ENCODE data around the gene TPM4.
A peak's percentile ranks its signal among the peaks of the same experiment; 100 is the strongest.
"Not testable (repeated sequence)": the region's sequence is repeated elsewhere in the genome, so short reads cannot be mapped to it uniquely, and the experiment has no call there.

The TPM4 gene

DNA sequence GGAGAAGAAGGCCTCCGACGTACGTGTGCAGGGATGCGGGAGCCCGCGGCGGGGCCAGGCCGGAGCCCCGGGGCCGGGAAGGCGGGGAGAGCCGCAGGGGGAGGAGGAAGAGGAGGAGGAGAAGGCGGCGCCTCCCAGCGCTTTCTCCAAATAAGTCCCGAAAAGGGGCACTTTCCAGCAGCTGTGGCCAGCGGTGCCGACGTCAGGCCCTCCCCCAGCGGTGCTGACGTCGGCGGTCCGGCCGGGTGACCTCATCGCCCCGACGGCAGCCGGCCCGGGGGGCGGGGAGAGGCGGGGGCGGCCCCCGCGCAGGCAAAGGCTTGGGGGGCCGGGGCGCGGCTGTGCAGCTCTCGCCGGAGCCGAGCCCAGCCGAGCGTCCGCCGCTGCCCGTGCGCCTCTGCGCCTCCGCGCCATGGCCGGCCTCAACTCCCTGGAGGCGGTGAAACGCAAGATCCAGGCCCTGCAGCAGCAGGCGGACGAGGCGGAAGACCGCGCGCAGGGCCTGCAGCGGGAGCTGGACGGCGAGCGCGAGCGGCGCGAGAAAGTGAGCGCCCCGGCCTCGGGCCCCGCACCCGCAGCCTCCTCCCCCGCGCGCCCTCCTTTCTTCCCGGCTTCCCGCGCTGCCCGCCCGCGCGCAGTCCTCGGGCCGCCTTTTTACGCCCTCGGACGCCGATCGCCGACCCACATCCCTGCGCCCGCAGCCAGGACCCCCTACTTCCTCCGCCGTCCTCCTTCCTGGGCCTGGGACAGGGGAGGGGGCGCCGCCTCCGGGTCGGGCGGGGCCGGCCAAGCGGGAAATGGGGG lies at the start of gene TPM4:
TPM4 (plus strand) TSS at position 342 of the 804 bp plus-strand sequence; CDS start at position 413, 71 bp downstream.
- DNase-seq (ENCODE audit: low spot score) = no peak

DNA sequence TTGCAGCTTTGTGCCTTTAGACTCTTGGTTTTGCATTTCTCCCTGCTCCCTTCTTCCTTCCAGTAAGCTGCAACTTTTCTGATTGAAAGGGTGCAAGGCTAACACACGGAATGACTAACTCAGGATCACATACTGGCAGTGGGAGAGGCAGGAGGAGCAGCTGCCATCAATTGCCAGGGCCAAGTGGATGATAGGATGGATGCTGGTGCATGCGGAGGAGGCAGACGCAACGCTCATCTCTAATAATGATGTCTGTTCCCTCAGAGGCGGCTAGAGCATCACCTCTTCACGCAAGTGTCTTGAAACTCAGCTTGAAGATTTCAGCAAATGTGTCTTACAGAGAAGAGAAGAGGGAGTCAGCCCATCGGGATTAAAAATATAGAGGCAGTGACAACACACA lies 49.5 kb upstream of the TPM4 start:
- no peak for DNase-seq (ENCODE audit: low spot score)

DNA sequence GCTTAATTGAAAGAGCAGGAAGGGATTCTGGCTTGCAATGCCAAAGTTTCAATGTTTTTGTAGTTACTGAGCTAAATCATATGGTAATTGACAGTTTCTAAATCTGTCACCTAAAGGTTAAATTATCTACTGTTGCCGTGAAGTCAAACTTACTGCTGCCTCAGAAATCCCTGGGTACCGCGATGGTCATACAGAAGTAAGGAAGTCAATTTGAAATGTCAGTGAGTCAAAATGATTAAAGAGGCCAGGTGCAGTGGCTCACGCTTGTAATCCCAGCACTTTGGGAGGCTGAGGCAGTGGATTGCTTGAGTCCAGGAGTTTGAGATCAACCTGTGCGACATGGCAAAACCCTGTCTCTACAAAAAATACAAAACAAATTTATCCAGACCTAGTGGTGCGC lies 48.8 kb upstream of the TPM4 start:
- DNase-seq (ENCODE audit: low spot score) = no peak

DNA sequence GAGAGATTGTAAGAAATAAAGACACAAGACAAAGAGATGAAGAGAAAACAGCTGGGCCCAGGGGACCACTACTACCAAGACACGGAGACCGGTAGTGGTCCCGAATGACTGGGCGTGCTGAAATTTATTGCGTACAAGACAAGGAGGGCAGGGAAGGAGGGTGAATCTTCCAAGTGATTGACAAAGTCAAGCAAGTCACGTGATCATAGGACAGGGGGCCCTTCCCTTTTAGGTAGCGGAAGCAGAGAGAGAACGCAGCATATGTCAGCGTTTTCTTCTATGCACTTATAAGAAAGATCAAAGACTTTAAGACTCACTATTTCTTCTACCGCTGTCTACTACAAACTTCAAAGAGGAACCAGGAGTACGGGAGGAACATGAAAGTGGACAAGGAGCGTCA lies 46.1 kb upstream of the TPM4 start:
- not testable (repeated sequence) for DNase-seq (ENCODE audit: low spot score)

DNA sequence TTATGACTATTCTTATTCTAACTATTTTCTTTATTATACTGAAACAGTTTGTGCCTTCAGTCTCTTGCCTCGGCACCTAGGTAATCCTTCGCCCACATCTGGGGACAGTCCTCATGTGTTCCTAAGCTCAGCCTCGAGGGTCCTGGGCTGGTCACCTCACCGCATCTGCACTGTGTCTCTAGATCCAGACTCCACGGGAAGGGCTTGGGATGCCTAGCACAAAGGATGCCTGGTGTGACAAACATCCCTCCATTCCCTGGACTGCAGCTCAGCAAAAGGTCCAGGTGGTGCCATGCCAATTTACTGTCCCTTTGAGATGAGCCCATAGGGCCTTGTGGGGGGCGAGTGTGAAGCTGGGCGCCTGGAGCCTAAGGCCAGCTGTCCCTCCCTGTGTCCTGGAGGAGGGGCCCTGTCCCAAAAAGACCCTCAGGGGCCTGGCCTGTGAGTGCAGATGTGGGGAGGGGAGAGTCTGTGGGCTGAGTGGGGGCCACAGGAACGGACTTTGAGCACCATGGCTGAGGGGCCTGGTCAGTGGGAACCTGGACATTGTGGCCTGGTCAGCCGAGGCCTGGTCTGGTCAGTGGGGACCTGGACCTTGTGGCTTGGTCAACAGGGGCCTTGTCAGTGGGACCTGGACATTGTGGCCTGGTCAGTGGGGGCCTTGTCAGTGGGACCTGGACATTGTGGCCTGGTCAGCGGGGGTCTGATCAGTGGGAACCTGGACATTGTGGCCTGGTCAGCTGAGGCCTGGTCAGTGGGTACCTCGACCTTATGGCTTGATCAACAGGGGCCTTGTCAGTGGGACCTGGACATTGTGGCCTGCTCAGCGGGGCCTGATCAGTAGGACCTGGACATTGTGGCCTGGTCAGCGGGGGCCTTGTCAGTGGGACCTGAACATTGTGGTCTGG lies 45.1 kb upstream of the TPM4 start:
- no peak for DNase-seq (ENCODE audit: low spot score)

DNA sequence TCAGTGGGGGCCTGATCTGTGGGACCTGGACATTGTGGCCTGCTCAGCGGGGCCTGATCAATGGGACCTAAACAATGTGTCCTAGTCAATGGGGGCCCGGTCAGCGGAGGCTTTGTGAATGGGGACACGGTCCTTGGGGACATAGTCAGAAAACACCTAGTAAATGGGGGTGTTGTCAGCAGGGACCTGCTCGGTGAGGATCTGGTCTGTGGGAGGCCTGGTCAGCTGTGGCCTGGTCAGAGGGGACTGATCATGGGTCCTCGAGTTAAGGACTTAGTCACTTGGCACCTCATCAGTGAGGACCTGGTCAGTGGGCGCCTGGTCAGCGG lies 44.5 kb upstream of the TPM4 start:
- no peak for DNase-seq (ENCODE audit: low spot score)

DNA sequence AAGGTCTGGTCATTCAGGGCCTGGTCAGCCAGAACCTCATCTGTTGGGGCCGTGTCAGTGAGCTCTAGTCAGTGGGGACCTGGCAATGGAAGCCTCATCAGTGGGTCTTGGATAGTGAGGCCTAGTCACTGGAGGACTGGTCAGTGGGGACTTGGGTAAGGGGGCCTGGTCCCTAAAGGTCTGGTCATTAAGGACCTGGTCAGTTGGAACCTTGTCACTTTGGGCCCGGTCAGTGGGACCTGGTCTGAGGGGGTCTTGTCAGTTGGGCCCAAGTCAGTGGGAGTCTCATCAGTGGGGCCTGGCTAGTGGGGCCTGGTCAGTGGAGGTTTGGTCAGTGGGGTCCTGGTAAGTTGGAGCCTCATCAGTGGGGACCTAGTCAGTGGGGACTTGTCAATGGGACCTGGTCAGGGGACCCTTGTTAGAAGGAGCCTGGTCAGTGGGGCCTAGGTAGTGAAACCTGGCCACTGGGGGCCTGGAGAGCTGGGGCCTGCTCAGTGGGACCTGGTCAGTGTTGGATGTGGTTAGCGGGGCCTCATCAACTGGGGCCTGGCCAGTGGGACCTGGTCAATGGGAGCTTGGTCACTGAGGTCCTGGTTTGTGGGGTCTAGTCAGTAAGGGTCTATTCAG lies 43.7 kb upstream of the TPM4 start:
- no peak for DNase-seq (ENCODE audit: low spot score)

DNA sequence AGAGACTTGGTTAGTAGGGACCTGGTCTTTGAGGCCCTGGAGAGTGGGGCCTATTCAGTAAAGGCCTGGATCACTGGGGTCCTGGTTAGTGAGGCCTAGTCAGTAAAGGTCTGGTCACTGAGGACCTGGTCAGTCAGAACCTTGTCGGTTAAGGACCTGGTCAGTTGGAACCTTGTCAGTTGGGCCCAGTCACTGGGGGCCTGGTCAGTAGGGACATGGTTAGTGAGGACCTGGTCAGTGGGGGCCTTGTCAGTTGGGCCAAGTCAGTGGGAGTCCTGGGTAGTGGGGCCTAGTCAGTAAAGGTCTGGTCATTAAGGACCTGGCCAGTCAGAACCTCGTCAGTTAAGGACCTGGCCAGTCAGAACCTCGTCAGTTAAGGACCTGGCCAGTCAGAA lies 43.2 kb upstream of the TPM4 start:
- DNase-seq (ENCODE audit: low spot score) = no peak

DNA sequence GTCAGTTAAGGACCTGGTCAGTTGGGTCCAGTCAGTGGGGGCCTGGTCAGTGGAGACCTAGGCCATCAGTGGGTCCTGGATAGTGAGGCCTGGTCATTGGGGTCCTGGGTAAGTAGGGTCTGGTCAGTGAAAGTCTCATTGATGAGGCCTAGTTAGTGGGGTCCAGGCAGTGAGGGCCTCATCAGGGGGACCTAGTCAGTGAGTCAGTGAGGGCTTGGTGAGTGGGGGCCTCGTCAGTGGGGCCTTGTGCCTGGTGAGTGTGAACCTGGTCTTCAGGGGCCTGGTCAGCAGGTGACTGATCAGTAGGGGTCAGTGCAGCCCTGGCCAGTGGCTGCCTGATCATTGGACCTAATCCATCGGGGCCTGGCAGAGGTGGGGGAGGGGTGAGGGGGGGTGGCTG lies 42.6 kb upstream of the TPM4 start:
- no peak for DNase-seq (ENCODE audit: low spot score)

DNA sequence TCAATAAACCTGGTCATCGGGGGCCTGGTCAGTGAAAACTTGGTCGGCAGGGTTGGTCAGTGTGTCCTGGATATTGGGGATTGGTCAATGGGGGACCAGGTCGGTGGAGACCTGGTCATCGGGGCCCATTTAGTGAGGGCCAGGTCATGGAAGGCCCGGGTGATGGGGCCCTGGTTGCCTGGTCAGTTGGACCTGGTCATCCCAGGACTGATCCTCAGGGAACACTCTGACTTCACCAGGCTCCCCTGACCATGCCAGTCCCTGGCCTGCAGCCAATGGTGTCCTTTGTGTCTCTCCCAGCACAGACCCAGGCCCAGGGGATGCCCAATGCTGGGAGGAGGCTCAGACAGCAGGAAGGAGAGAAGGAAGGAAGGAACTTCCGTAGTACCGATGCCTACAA lies 42.1 kb upstream of the TPM4 start:
- DNase-seq (ENCODE audit: low spot score) = no peak

DNA sequence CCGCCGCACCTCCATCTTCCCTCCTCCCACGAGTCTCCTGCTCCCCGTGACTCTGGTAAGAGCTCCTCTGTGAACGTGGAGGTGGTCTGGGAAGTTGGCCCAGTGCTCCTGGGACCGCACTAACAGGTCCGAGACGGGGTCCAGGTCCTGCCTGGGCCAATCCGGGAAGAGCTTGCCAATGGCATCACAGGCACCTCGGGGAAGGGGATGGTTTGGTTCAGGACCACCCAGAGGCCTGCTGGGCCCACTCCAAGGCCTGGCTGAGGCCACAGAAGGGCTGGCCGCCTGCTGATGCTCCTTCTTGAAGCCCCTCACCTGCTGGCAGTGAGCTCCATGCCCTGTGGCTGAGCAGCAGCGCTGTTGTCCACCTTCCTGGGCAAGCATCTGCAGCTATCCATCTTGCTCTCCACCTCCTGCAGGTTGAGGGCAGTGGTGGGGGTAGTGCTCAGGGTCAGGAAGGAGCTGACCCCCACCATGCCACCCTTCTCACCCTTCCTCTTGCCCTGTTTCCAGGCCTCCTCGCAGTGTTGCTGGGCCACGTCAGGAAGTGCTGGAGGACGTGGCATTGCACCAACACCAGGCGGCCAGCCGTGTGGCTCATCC lies 41.2 kb upstream of the TPM4 start:
- no peak for DNase-seq (ENCODE audit: low spot score)

DNA sequence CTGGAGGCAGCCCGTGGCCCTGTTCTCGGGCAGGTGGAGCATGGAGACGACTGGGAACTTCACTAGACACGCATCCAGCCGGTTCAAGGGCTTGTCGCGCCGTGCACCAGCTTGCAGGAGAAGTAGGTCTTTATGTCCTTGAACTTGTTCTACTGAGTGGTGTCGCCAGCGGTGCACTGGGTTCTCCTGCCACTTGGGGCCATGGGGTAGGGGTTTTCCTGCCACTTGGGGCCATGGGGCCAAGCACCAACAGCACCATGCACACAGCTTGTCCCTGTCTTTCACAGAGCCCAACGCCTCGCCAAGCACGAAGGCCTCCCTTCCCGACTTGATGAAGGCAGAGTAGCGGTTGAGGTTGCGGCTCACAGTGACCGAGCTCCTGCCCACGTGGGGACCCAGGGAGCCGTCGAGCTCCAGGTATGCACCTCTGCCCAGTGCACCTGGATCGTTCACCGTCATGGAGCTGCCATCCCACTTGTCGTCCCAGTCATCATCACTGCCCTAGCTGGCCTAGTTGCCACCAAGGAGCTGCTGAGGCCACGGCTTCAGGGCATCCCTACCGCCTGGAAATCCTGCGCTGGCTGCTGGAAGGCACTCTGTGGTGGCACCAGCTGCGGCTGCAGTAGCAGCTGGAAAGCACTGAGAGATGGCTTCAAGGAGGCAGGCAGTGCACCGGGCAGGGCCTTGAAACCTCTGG lies 40.5 kb upstream of the TPM4 start:
- DNase-seq (ENCODE audit: low spot score) = no peak

DNA sequence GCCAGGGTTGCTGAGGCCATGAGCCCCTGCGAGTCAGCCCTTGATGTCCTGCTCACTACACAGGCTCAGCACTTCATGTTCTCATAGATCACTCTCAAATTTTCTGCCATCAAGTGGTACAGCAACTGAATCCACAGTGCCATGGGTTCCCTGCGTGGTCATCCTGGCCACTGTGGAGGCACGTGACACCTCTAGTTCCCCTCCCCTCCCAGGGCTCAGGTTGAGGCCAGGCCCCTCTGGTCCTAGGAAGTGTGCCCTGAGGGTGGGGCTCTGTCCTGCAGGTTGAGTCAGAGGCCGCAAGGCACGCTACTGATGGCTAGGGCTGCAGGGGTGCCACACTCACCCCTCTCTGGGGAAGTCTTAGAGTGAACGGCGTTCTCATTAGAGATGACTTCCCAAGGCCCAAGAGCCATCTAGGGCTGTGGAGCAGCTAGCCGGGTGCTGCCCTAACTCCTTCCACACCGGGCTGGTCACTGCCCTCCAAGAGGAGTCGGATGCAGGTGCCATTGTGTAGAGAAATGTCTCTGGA lies 39.8 kb upstream of the TPM4 start:
- DNase-seq (ENCODE audit: low spot score) = no peak

DNA sequence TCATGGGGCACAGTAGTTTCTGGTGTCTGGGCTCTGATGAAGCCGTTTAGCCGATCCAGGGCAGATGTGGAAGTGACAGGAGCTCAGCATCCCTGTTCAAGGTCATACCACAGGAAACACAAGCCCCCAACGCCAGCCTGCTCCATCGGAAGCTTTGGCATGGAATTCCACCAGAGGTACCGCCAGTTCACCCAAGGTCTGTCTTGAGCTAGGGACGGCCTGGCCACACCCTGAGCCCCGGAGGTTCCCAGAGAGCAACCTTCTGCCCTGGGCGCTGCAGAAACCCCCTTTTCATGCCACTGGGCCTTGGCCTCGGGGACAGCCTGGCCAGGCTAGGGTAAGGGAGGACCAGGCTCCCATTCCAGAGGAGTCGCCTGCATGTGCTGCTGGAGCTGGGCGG lies 39.4 kb upstream of the TPM4 start:
- DNase-seq (ENCODE audit: low spot score) = no peak

DNA sequence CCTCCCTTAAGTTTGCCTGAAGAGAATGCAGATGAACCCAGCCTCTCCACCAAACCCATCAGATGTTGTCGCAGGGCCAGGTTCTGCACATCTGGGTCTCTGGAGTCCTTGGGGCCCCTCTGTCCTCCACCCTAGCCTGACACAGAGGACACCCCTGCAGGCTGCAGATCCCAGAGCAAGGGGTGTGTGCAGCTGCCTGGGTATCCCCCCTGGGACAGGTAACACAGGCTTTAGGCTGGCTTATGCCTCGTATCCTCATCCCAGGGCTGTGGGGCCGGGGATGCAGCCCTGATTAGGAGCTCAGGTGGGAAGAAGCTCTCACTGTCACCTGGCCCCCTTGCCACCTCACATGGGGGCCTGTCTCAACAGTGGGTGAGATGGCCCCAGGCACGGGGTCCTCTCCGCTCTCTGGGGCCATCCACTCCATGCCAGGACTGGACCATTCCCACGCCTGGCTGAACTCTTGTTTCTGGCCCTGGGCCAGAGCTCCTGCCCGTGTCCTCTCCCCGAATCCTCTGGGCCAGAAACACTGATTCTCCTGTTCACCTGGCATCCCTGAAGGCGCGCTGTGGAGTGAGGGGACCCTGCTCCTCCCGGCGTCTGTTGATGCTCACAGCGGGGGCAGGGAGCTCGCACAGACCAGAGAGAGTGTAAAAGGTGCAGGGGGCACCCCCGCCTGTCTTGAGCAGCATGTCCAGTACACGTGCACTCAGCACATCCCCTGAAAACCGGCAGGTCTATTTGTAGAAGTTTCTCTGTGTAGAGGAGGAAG lies 38.7 kb upstream of the TPM4 start:
- no peak for DNase-seq (ENCODE audit: low spot score)

DNA sequence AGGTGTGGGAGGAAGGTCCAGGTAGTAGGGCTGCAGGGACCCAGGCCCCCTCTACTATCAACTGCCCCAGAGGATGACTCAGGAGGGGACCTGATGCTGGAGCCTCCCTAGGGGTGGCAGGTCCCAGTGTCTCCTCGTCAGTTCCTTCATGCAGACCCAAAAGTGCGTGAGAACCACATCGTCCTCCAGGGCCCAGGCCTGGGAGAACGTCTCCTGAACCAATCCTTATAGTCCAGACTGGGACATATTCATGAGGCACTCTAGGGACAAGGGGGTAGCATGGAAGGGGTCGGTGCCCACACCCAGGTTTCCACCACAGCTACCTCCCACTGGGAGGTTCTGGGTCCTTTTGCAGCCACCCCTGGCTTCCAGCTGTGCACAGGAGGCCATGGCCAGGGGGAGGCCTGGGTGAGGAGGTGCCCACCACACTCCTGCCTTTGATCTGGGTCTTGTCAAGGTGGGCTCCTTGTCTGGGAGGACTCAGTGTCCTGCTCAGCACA lies 38.0 kb upstream of the TPM4 start:
- no peak for DNase-seq (ENCODE audit: low spot score)

DNA sequence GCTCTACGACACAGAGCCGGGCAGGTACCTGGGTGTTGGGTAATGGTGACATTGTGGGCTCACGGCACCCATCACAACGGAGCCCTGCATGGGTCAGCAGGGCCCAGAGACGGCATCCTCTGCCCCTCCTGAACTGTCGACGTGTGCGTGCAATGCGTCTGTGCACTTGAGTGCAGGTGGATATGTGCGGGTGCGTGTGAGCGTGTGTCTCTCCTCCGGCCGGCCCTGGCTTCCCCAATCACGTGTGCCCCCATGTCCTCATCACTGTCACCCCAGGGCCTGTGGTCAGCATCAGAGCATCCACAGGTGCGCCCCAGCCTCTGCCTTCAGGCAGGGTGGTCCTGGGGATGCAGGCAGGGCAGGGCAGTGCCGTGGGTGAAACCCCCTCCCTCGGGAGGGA lies 37.2 kb upstream of the TPM4 start:
- no peak for DNase-seq (ENCODE audit: low spot score)

DNA sequence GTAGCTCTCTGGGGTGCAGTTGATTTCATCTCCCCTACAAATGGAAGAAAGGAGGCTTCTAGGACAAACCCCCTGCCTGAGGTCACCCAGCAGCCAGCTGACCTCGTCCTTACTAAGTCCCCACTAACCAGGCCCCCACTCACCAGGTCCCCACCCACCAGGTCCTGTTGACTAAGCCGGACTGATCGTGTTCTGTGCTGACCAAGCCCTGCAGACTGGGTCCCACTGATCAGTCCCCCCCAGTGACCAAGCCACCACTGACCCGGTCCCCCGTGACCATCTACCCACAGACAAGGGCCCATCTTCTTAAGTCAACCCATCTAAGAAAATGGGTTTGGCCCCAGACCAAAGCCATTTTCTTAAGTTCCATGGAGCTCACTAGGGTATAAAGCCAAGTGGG lies 36.8 kb upstream of the TPM4 start:
- no peak for DNase-seq (ENCODE audit: low spot score)

DNA sequence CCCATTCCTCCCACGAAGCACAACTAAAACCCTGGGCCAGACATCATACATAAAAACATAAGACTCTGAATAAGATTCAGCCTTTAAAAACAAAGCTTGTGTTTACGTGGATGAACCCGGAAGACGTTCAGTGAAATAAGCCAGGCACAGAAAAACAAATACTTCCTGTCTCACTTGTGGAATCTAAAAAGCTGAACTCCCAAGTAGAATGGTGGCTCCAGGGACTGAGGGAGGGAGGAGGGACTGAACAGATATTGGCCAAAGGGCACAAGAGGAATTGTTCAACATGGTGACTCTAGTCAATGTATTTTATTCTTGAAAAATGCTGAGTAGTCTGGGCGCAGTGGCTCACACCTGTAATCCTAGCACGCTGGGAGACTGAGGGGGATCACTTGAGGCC lies 35.7 kb upstream of the TPM4 start:
- no peak for DNase-seq (ENCODE audit: low spot score)

DNA sequence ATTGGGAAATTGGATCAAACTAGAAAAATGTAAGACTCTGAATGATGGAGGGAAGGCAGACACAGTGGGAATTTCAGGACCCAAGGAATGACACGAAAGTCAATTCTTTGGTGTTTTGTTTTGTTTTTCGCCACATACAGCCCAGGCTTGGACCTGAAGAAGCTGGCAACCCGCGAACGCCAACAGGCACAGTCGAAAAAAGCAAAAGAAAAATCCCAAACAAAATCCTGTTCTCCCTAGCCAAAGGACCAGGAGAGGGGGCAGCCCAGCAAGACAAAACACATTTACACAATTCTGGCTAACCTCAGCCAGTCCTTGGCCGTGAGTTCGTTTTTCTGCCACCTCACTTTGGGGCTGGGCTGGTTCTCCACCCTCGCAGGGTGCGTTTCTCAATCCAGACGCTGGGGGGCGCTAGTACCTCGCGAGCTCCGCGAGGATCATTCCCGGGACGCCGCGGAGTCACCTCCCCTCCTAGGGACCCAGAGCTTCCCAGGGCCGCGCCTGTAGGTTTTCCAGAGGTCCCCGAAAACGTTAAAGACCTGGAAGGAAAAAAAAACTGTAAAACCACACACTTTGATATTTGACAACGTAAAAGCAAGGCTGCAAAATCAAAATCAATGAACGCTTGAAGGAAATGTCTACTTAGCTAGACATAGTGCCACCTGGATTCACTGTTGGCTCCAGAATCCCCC lies 34.9 kb upstream of the TPM4 start:
- DNase-seq (ENCODE audit: low spot score) = peak; percentile 56
